Loucy (cell line): ENCODE results near the gene SLCO6A1.

Source experiments
- H2AFZ ChIP-seq: fragments of 200-600 bp; sonication (generic); 2 replicates; pipeline ENCODE4 v1.6.0; 2016; ENCODE audit warnings: antibody characterized with exemption, mild to moderate bottlenecking, low read length, moderate library complexity
- H3F3A ChIP-seq: fragments of 200-600 bp; 2 replicates; pipeline ENCODE4 v1.6.0; 2016; ENCODE audit warnings: antibody characterized with exemption, low read depth, mild to moderate bottlenecking
- H3K27me3 ChIP-seq: fragments of 200-600 bp; sonication (generic); 2 replicates; pipeline ENCODE4 v1.6.1; 2014; ENCODE audit warnings: low read length, mild to moderate bottlenecking; ENCODE audit not compliant: insufficient read depth, poor library complexity, severe bottlenecking
- H3K36me3 ChIP-seq: fragments of 200-600 bp; sonication (generic); 2 replicates; pipeline ENCODE4 v1.6.1; 2016; ENCODE audit warnings: low read length; ENCODE audit not compliant: insufficient read depth
- H3K4me1 ChIP-seq: fragments of 200-600 bp; sonication (generic); 2 replicates; pipeline ENCODE4 v1.5.1; 2014; ENCODE audit warnings: low read length, mild to moderate bottlenecking; ENCODE audit not compliant: insufficient read depth, poor library complexity, severe bottlenecking
- H3K4me2 ChIP-seq: fragments of 200-600 bp; sonication (generic); 2 replicates; pipeline ENCODE4 v1.6.0; 2014; ENCODE audit warnings: antibody characterized with exemption, low read length, low read depth, mild to moderate bottlenecking; ENCODE audit not compliant: poor library complexity, severe bottlenecking
- H3K4me3 ChIP-seq: fragments of 200-600 bp; sonication (generic); 2 replicates; pipeline ENCODE4 v1.5.1; 2014; ENCODE audit warnings: low read length, mild to moderate bottlenecking, mixed read lengths; ENCODE audit not compliant: poor library complexity, severe bottlenecking
- H3K79me2 ChIP-seq: fragments of 200-600 bp; sonication (generic); 2 replicates; pipeline ENCODE4 v1.6.1; 2014; ENCODE audit warnings: low read length; ENCODE audit not compliant: insufficient read depth
- H3K9ac ChIP-seq: fragments of 200-600 bp; sonication (generic); 2 replicates; pipeline ENCODE4 v1.6.0; 2014; ENCODE audit warnings: mild to moderate bottlenecking, low read depth, low read length, moderate library complexity; ENCODE audit not compliant: poor library complexity, severe bottlenecking
- H3K9me2 ChIP-seq: fragments of 200-600 bp; sonication (generic); replicated peaks from 2 replicates; pipeline ENCODE4 v1.6.1; 2016; ENCODE audit warnings: low read depth, low read length, mixed read lengths
- H3K9me3 ChIP-seq: fragments of 200-600 bp; sonication (generic); 2 replicates; pipeline ENCODE4 v1.6.1; 2014; ENCODE audit warnings: mild to moderate bottlenecking, antibody characterized with exemption, low read length, low read depth; ENCODE audit not compliant: insufficient read depth
- H4K20me1 ChIP-seq: fragments of 200-600 bp; sonication (generic); 2 replicates; pipeline ENCODE4 v1.6.0; 2014; ENCODE audit warnings: antibody characterized with exemption, low read length, mild to moderate bottlenecking; ENCODE audit not compliant: insufficient read depth, poor library complexity, severe bottlenecking
- EZH2phosphoT487 ChIP-seq: fragments of 200-600 bp; IDR thresholded peaks from 2 replicates; pipeline ENCODE4 v1.6.1; 2018; ENCODE audit warnings: antibody characterized with exemption, mild to moderate bottlenecking, moderate library complexity, borderline replicate concordance
- TF ChIP-seq, protein P1 (sequence below): fragments of 200-600 bp; sonication (generic); conservative IDR thresholded peaks from 2 replicates; pipeline ENCODE4 v1.5.1; 2014; ENCODE audit warnings: mild to moderate bottlenecking, antibody characterized with exemption, low read length

Gene SLCO6A1

DNA sequence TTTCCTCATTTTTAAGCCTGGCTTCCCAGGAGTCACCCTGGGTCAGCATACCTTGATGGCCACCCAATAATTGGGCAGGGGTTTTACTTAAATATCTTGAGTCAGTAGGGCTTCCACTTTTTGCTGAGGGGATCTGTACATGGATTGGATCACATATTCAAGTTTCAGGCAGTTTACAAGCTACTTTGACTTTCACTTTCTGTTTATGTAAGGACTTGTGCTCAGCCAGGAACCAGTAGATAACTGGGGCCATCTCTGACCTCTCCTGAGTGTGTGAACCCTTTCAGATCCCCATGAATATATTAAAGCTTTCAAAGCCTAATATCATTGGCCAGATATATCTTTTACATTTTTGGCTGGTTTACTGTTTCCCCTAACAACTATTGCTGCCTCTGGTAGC lies 45.1 kb downstream of the SLCO6A1 start:
- H3K4me1 ChIP-seq: peaks cover 5% of the 10 kb centered on the region
- no peaks in the 10 kb centered on the region for H3F3A ChIP-seq
- no peaks in the 10 kb centered on the region for H3K27me3 ChIP-seq
- H3K9me3 ChIP-seq: no peaks in the 10 kb centered on the region
- peak overlapping the region; percentile 66 for H3K4me3 ChIP-seq
- H3K4me2 ChIP-seq: peak overlapping the region; percentile 72
- peak overlapping the region; percentile 52 for H3K9ac ChIP-seq
- no peaks in the 10 kb centered on the region for H3K36me3 ChIP-seq
- H3K79me2 ChIP-seq: no peaks in the 10 kb centered on the region
- H2AFZ ChIP-seq: peak overlapping the region; percentile 98
- no peaks in the 10 kb centered on the region for H3K9me2 ChIP-seq
- TF ChIP-seq, protein P1, sequence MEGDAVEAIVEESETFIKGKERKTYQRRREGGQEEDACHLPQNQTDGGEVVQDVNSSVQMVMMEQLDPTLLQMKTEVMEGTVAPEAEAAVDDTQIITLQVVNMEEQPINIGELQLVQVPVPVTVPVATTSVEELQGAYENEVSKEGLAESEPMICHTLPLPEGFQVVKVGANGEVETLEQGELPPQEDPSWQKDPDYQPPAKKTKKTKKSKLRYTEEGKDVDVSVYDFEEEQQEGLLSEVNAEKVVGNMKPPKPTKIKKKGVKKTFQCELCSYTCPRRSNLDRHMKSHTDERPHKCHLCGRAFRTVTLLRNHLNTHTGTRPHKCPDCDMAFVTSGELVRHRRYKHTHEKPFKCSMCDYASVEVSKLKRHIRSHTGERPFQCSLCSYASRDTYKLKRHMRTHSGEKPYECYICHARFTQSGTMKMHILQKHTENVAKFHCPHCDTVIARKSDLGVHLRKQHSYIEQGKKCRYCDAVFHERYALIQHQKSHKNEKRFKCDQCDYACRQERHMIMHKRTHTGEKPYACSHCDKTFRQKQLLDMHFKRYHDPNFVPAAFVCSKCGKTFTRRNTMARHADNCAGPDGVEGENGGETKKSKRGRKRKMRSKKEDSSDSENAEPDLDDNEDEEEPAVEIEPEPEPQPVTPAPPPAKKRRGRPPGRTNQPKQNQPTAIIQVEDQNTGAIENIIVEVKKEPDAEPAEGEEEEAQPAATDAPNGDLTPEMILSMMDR: no peak
- no peak for TF ChIP-seq EZH2phosphoT487
- H4K20me1 ChIP-seq: no peaks in the 10 kb centered on the region

DNA sequence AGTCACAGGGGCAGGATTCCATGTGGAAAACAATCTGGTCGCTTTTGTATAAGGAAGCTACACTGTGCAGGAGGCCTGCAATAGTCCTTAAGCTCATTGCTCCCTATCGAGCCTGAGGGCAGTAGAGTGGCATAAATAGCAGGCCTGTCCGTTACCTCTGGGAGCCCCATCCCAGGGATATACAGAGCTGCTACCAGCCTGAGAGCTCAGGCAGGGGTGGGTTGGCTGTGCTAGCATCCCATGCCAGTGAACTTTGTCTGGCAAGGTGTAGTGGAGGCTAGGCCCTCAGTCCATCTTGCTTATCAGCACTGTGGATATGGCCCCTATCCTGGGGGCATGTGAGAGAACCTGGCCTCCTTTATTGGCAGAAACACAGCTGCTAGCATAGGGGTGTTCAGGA lies 47.7 kb downstream of the SLCO6A1 start:
- H3K36me3 ChIP-seq: no peaks in the 10 kb centered on the region
- H3F3A ChIP-seq: no peaks in the 10 kb centered on the region
- H3K79me2 ChIP-seq: no peaks in the 10 kb centered on the region
- no peak overlapping the region for H2AFZ ChIP-seq
- H4K20me1 ChIP-seq: no peaks in the 10 kb centered on the region
- no peaks in the 10 kb centered on the region for H3K9me2 ChIP-seq
- TF ChIP-seq, protein P1: no peak
- TF ChIP-seq EZH2phosphoT487: no peak
- H3K9ac ChIP-seq: no peak overlapping the region
- no peak overlapping the region for H3K4me2 ChIP-seq
- no peaks in the 10 kb centered on the region for H3K27me3 ChIP-seq
- peaks cover 5% of the 10 kb centered on the region for H3K4me1 ChIP-seq
- H3K9me3 ChIP-seq: no peaks in the 10 kb centered on the region
- no peak overlapping the region for H3K4me3 ChIP-seq

DNA sequence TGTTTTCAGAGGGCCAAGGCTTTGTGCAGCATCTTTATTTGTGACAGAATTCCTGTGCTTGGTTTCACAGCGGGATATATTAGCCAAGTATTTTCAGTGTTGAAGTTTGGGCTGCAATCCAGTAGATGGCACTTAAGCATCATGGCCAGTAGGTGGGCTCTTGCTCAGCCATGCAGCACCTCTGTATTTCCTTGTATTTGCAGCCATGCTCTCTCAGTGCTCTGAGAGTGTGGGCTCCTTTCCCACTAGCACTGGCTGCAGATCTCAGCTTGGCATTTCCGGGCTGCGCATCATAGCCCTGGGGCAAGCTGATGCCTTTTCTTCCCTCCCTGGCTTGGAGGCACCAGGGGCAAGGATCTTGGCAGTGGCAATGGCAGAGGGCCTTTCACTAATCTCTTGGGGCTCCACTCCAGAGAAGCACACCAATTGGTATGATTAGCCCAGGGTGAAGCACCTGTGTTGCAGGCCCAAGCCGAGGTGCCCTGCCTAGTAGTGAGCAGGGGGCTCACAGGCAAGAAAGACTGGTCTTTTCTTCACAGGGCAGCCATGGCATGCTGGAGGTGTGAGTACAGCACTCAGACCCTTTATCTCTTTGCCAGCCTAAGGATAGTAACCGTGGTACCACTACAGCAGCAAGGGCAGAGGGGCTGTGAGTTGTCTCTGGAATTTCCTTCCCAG lies 48.3 kb downstream of the SLCO6A1 start:
- Histone ChIP-seq H3K9me3 (no peaks in the 10 kb centered on the region), H3K36me3 (no peaks in the 10 kb centered on the region), H3K4me2 (no peak overlapping the region), H3K9ac (no peak overlapping the region), H3K4me1 (peaks cover 5% of the 10 kb centered on the region), H3F3A (no peaks in the 10 kb centered on the region), H3K4me3 (no peak overlapping the region), H3K79me2 (no peaks in the 10 kb centered on the region), H3K9me2 (no peaks in the 10 kb centered on the region), H4K20me1 (no peaks in the 10 kb centered on the region), H2AFZ (peak overlapping the region; percentile 89), H3K27me3 (no peaks in the 10 kb centered on the region)
- TF ChIP-seq EZH2phosphoT487: no peak
- TF ChIP-seq, protein P1: peak; percentile 59
